ENCODE measurements around the gene ELMOD3.

The ELMOD3 gene

DNA sequence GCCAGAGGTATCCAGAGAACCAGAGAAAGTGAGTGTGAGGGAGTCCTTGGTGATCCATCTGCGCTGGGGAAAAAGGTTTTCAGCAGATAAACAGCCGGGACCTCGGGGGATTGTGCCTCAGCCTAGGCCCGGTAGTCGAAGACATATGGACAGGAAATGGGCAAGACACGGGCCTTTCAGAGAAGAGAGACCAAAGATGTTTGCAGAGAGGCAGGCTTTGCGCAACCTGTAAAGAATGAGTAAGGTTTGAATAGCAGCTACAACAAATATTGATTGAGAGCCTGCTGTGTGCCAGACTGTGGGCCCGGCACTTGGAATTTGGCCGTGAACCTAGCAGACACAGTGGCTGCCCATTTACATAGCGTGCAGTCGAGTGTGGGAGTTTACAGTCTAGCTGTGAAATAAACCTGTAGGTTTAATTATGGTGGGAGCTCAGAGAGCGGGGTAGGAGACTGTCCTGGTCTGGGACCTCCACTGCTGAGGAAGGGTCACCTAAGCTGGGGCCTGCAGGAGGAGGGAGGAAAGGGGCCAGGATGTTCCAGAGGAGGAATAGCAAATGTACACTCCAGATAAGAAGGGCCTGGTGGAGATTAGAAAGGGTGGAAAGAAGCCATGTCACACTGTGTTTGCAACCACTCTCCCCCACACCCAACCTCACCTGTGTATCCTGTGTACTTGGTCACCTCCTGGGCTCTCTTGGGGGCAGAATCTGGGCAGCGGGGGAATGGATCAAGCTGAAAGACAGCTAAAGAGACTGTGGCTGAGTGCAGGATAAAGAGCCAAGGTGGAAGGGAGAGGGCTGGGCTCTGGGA is 66.9 kb downstream of the ELMOD3 start:
- Histone ChIP-seq H3K36me3 (ENCODE audit: control insufficient read depth in 4 of 4, insufficient read depth in 4 of 4, low read length in 3 of 4) (no peaks in the 10 kb centered on the region), H3K4me1 (ENCODE audit: control extremely low read depth in 1 of 4, control insufficient read depth in 4 of 4, insufficient read depth in 4 of 4, low read length in 3 of 4) (peaks cover 1 to 52% (median 34%) of the 10 kb centered on the region in 4 experiments), H3K4me3 (ENCODE audit: control insufficient read depth in 1 of 7, extremely low read depth in 1 of 7, insufficient read depth in 4 of 7, low read depth in 2 of 7, low read length in 6 of 7) (no peak overlapping the region), H3K9me3 (ENCODE audit: control extremely low read depth in 1 of 5, control insufficient read depth in 4 of 5, insufficient read depth in 2 of 5, low read depth in 1 of 5, low read length in 4 of 5) (no peaks in the 10 kb centered on the region), H3K27ac (ENCODE audit: insufficient read depth in 1 of 2, low read depth in 1 of 2, low read length in 2 of 2, poor library complexity in 1 of 2, severe bottlenecking in 2 of 2) (peak overlapping the region in 1 of 2 experiments; percentile 18), H3K27me3 (replicated peaks in 2 of 5; ENCODE audit: control insufficient read depth in 4 of 5, insufficient read depth in 5 of 5, low read length in 4 of 5) (no peaks in the 10 kb centered on the region)
- ChIA-PET POLR2A (interaction anchor here (3.1 kb wide), 1 partner anchor 117 kb away, joined by 13 read pairs; the partner anchor contains the start of gene MAT2A), CTCF (interaction anchor here (1.0 to 21.4 kb wide), 18 partner anchors 8 to 138 kb away, joined by 3 to 584 read pairs (median 5); partner anchors contain the start of genes GGCX and MAT2A)
- no peak for DNase-seq
- WGBS (ENCODE audit: insufficient coverage) = 79% methylated on average over 7 of the region's 13 CpGs

DNA sequence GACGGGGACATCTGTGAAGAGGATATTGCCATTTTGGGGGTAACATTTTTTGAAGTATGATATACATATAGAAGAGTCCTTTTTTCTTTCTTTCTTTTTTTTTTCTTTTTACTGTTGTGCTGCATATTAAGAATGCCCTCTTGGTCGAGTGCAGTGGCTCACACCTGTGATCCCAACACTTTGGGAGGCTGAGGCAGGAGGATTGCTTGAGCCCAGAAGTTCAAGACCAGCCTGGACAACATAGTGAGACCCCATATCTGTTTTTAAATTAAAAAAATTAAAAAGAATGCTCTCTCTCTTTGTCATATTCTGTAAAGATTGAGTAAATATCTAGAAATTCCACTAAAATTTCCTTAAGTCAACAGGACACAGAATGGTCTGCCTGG is 67.5 kb downstream of the ELMOD3 start:
- no CpG with 5 or more reads among the region's 2 CpGs for WGBS (ENCODE audit: insufficient coverage)
- DNase-seq = no peak
- H3K9me3 ChIP-seq (ENCODE audit: control extremely low read depth in 1 of 5, control insufficient read depth in 4 of 5, insufficient read depth in 2 of 5, low read depth in 1 of 5, low read length in 4 of 5) = no peaks in the 10 kb centered on the region
- ChIA-PET POLR2A (no interaction called here), CTCF (interaction anchor here (1.0 to 21.4 kb wide), 11 partner anchors 9 to 138 kb away, joined by 3 to 584 read pairs (median 8); partner anchors contain the start of genes GGCX and MAT2A)
- no peak overlapping the region for H3K4me3 ChIP-seq (ENCODE audit: control insufficient read depth in 1 of 7, extremely low read depth in 1 of 7, insufficient read depth in 4 of 7, low read depth in 2 of 7, low read length in 6 of 7)
- H3K36me3 ChIP-seq (ENCODE audit: control insufficient read depth in 4 of 4, insufficient read depth in 4 of 4, low read length in 3 of 4) = no peaks in the 10 kb centered on the region
- peaks cover 1 to 57% (median 34%) of the 10 kb centered on the region in 4 experiments for H3K4me1 ChIP-seq (ENCODE audit: control extremely low read depth in 1 of 4, control insufficient read depth in 4 of 4, insufficient read depth in 4 of 4, low read length in 3 of 4)
- no peak overlapping the region for H3K27ac ChIP-seq (ENCODE audit: insufficient read depth in 1 of 2, low read depth in 1 of 2, low read length in 2 of 2, poor library complexity in 1 of 2, severe bottlenecking in 2 of 2)
- H3K27me3 ChIP-seq (replicated peaks in 2 of 5; ENCODE audit: control insufficient read depth in 4 of 5, insufficient read depth in 5 of 5, low read length in 4 of 5) = no peaks in the 10 kb centered on the region

DNA sequence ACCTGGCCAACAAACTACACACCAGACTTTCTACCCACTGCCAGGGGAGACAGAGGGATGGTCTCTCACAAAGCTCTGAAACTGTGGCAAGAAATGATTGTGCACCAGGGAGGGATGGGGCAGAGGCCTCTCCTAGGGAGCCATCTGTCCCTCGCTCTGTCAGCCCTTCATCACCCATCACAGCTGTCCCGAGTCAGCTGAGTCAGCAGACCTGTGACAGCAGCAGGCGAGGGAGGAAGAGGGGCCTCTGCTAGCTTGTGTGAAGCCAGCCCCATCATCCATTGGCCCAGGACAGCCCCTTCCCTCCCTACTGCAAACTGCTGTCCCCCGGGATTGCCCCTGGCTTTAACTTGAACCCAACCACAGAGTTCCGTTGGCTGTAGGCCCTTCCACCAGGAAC is 69.0 kb downstream of the ELMOD3 start:
- WGBS (ENCODE audit: insufficient coverage) = 80% methylated on average over 3 of the region's 5 CpGs
- CTCF ChIA-PET = interaction anchor here (0.9 to 21.4 kb wide), 6 partner anchors 11 to 283 kb away, joined by 3 to 584 read pairs (median 6); partner anchors contain the start of gene MAT2A
- Histone ChIP-seq H3K9me3 (ENCODE audit: control extremely low read depth in 1 of 5, control insufficient read depth in 4 of 5, insufficient read depth in 2 of 5, low read depth in 1 of 5, low read length in 4 of 5) (no peaks in the 10 kb centered on the region), H3K36me3 (ENCODE audit: control insufficient read depth in 4 of 4, insufficient read depth in 4 of 4, low read length in 3 of 4) (no peaks in the 10 kb centered on the region), H3K27me3 (replicated peaks in 2 of 5; ENCODE audit: control insufficient read depth in 4 of 5, insufficient read depth in 5 of 5, low read length in 4 of 5) (no peaks in the 10 kb centered on the region), H3K27ac (ENCODE audit: insufficient read depth in 1 of 2, low read depth in 1 of 2, low read length in 2 of 2, poor library complexity in 1 of 2, severe bottlenecking in 2 of 2) (no peak overlapping the region), H3K4me3 (ENCODE audit: control insufficient read depth in 1 of 7, extremely low read depth in 1 of 7, insufficient read depth in 4 of 7, low read depth in 2 of 7, low read length in 6 of 7) (no peak overlapping the region), H3K4me1 (ENCODE audit: control extremely low read depth in 1 of 4, control insufficient read depth in 4 of 4, insufficient read depth in 4 of 4, low read length in 3 of 4) (peaks cover 7 to 63% (median 35%) of the 10 kb centered on the region in 4 experiments)
- peak in 2 of 3 donors; percentile 40 to 54 for DNase-seq
- POLR2A ChIA-PET = interaction anchor here (1.0 to 2.3 kb wide), 2 partner anchors 14 to 115 kb away, joined by 3 to 8 read pairs; partner anchors contain the start of gene MAT2A

DNA sequence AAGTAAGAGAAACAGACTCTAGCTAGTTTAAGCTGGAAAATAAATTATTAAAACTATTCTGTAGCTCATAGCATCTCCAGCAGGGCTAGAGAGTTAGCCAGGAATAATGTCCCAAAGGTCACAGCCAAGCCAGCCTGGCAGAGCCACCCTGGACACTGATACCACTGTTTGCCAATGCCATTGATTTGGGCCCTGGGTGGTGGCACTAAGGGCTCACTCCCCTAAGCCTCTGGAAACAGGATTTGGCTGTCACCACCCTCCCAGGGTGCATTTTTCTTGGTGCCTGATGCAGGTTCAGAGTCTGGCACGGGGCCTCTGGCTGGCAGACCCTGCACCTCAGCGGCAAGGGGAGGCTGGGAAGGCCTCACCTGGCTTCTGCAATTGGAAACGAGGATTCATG is 71.0 kb downstream of the ELMOD3 start:
- H3K4me1 ChIP-seq (ENCODE audit: control extremely low read depth in 1 of 4, control insufficient read depth in 4 of 4, insufficient read depth in 4 of 4, low read length in 3 of 4) = peaks cover 7 to 63% (median 36%) of the 10 kb centered on the region in 4 experiments
- 100% methylated on average over 3 of the region's 3 CpGs for WGBS (ENCODE audit: insufficient coverage)
- no peaks in the 10 kb centered on the region for H3K36me3 ChIP-seq (ENCODE audit: control insufficient read depth in 4 of 4, insufficient read depth in 4 of 4, low read length in 3 of 4)
- POLR2A ChIA-PET = no interaction called here
- CTCF ChIA-PET = interaction anchor here (21.4 kb wide), 1 partner anchor 118 kb away, joined by 584 read pairs; the partner anchor contains the start of gene MAT2A
- DNase-seq = no peak
- H3K4me3 ChIP-seq (ENCODE audit: control insufficient read depth in 1 of 7, extremely low read depth in 1 of 7, insufficient read depth in 4 of 7, low read depth in 2 of 7, low read length in 6 of 7) = no peak overlapping the region
- H3K9me3 ChIP-seq (ENCODE audit: control extremely low read depth in 1 of 5, control insufficient read depth in 4 of 5, insufficient read depth in 2 of 5, low read depth in 1 of 5, low read length in 4 of 5) = no peaks in the 10 kb centered on the region
- no peaks in the 10 kb centered on the region for H3K27me3 ChIP-seq (replicated peaks in 2 of 5; ENCODE audit: control insufficient read depth in 4 of 5, insufficient read depth in 5 of 5, low read length in 4 of 5)
- no peak overlapping the region for H3K27ac ChIP-seq (ENCODE audit: insufficient read depth in 1 of 2, low read depth in 1 of 2, low read length in 2 of 2, poor library complexity in 1 of 2, severe bottlenecking in 2 of 2)

DNA sequence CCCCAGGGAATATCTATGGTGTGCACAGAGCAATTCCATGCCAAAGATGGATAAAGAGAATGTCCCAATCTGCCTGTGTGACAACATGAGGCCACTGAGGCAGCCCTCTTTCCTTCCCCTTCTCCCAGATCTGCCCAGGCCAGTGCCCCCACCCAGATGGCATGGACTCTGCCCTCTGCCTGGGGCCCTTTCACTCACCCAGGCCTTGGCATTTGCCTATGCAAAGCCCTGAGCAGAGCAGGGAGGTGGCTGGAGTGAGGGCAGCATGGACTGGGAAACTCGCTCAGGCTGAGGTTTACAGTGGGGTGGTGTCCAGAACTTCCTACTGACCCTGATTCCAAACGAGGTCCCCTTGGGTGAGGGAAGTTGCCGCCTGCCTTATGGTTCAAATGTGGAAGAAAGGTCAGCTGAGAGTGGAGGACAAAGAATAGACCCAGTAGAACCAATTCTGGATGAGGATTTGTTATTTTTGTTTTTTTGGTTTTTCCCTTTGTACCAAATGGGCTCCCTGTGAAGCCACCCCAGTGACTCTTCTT is 72.8 kb downstream of the ELMOD3 start:
- peaks cover 6 to 50% (median 29%) of the 10 kb centered on the region in 4 experiments for H3K4me1 ChIP-seq (ENCODE audit: control extremely low read depth in 1 of 4, control insufficient read depth in 4 of 4, insufficient read depth in 4 of 4, low read length in 3 of 4)
- H3K4me3 ChIP-seq (ENCODE audit: control insufficient read depth in 1 of 7, extremely low read depth in 1 of 7, insufficient read depth in 4 of 7, low read depth in 2 of 7, low read length in 6 of 7) = no peak overlapping the region
- ChIA-PET CTCF (interaction anchor here (1.2 to 21.4 kb wide), 5 partner anchors 8 to 116 kb away, joined by 3 to 584 read pairs (median 4); partner anchors contain the start of genes MAT2A and SH2D6), POLR2A (no interaction called here)
- no peaks in the 10 kb centered on the region for H3K9me3 ChIP-seq (ENCODE audit: control extremely low read depth in 1 of 5, control insufficient read depth in 4 of 5, insufficient read depth in 2 of 5, low read depth in 1 of 5, low read length in 4 of 5)
- 81% methylated on average over 3 of the region's 3 CpGs for WGBS (ENCODE audit: insufficient coverage)
- DNase-seq = no peak
- H3K27ac ChIP-seq (ENCODE audit: insufficient read depth in 1 of 2, low read depth in 1 of 2, low read length in 2 of 2, poor library complexity in 1 of 2, severe bottlenecking in 2 of 2) = no peak overlapping the region
- H3K36me3 ChIP-seq (ENCODE audit: control insufficient read depth in 4 of 4, insufficient read depth in 4 of 4, low read length in 3 of 4) = no peaks in the 10 kb centered on the region
- no peaks in the 10 kb centered on the region for H3K27me3 ChIP-seq (replicated peaks in 2 of 5; ENCODE audit: control insufficient read depth in 4 of 5, insufficient read depth in 5 of 5, low read length in 4 of 5)

DNA sequence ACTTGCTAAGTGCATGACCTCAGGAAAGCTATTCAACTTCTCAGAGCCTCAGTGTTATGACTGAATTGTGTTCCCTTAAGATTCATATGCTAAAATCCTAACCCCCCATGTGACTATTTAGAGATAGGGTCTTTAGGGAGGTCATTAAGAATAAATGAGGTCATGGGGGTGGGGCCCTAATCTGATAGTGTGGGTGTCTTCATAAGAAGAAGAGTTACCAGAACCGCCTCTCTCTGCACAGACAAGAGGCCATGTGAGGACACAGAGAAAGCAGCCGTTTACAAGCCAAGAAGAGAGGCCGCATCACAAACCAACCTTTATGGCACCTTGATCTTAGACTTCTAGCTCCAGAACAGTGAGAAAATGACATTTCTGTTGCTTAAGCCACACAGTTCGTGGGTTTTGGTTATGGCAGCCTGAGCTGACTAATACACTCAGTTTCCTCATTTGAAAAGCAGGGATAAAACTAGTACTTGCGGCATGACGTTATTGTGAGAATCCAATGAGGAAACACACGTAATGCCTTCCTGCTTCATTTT is 73.8 kb downstream of the ELMOD3 start:
- ChIA-PET CTCF (interaction anchor here (0.9 to 21.4 kb wide), 9 partner anchors 9 to 209 kb away, joined by 3 to 584 read pairs (median 4); partner anchors contain the start of genes MAT2A and SH2D6), POLR2A (interaction anchor here (0.6 to 2.3 kb wide), 2 partner anchors 106 to 110 kb away, joined by 7 to 10 read pairs; partner anchors contain the start of gene MAT2A)
- DNase-seq = peak in 2 of 3 donors; percentile 56 to 63
- WGBS (ENCODE audit: insufficient coverage) = 80% methylated on average over 7 of the region's 7 CpGs
- Histone ChIP-seq H3K9me3 (ENCODE audit: control extremely low read depth in 1 of 5, control insufficient read depth in 4 of 5, insufficient read depth in 2 of 5, low read depth in 1 of 5, low read length in 4 of 5) (no peaks in the 10 kb centered on the region), H3K27me3 (replicated peaks in 2 of 5; ENCODE audit: control insufficient read depth in 4 of 5, insufficient read depth in 5 of 5, low read length in 4 of 5) (no peaks in the 10 kb centered on the region), H3K4me3 (ENCODE audit: control insufficient read depth in 1 of 7, extremely low read depth in 1 of 7, insufficient read depth in 4 of 7, low read depth in 2 of 7, low read length in 6 of 7) (no peak overlapping the region), H3K4me1 (ENCODE audit: control extremely low read depth in 1 of 4, control insufficient read depth in 4 of 4, insufficient read depth in 4 of 4, low read length in 3 of 4) (peaks cover 6 to 56% (median 33%) of the 10 kb centered on the region in 4 experiments), H3K36me3 (ENCODE audit: control insufficient read depth in 4 of 4, insufficient read depth in 4 of 4, low read length in 3 of 4) (no peaks in the 10 kb centered on the region), H3K27ac (ENCODE audit: insufficient read depth in 1 of 2, low read depth in 1 of 2, low read length in 2 of 2, poor library complexity in 1 of 2, severe bottlenecking in 2 of 2) (no peak overlapping the region)

Measured in common myeloid progenitor, CD34-positive (primary cell).